Neural cell (in vitro differentiated cells): ENCODE results near the gene GSTM3. TPM values are rescaled to one million over a fixed set of nuclear protein-coding genes. Genes with fewer than 3 reads are reported as not detected.

Source experiments
- H2AFZ ChIP-seq: fragments of 200-600, 300-800 bp; sonication (generic), shearing (Covaris generic); 2 replicates; pipeline ENCODE4 v1.6.0; 2014; ENCODE audit warnings: low read depth, mild to moderate bottlenecking, antibody characterized with exemption, low read length, moderate library complexity
- H3F3A ChIP-seq: fragments of 200-600 bp; shearing (Covaris generic); 2 replicates; pipeline ENCODE4 v1.6.1; 2016; ENCODE audit warnings: mild to moderate bottlenecking, moderate library complexity, mixed read lengths, antibody characterized with exemption, low read length; ENCODE audit not compliant: insufficient read depth, poor library complexity, severe bottlenecking
- H3K27ac ChIP-seq: fragments of 200-600, 300-800 bp; sonication (generic), shearing (Covaris generic); 2 replicates; pipeline ENCODE4 v1.5.1; 2014; ENCODE audit warnings: mild to moderate bottlenecking, low read length, moderate library complexity
- H3K27me3 ChIP-seq: fragments of 300-800, 200-600 bp; sonication (generic), shearing (Covaris generic); 2 replicates; pipeline ENCODE4 v1.6.0; 2014; ENCODE audit warnings: mild to moderate bottlenecking, low read depth, low read length, moderate library complexity; ENCODE audit not compliant: insufficient read depth
- H3K36me3 ChIP-seq: fragments of 300-800, 200-600 bp; sonication (generic), shearing (Covaris generic); 2 replicates; pipeline ENCODE4 v1.5.1; 2014; ENCODE audit warnings: mild to moderate bottlenecking, antibody characterized with exemption, low read length, moderate library complexity; ENCODE audit not compliant: insufficient read depth
- H3K4me2 ChIP-seq: fragments of 300-800, 200-600 bp; sonication (generic), shearing (Covaris generic); 2 replicates; pipeline ENCODE4 v1.6.0; 2014; ENCODE audit warnings: mild to moderate bottlenecking, low read length
- H3K4me3 ChIP-seq: fragments of 300-800, 200-600 bp; sonication (generic), shearing (Covaris generic); 2 replicates; pipeline ENCODE4 v1.5.1; 2014; ENCODE audit warnings: mild to moderate bottlenecking, low read length, moderate library complexity
- H3K79me2 ChIP-seq: fragments of 200-600 bp; shearing (Covaris generic); replicated peaks from 2 replicates; pipeline ENCODE4 v1.6.0; 2014; ENCODE audit warnings: mild to moderate bottlenecking, low read length, moderate library complexity; ENCODE audit not compliant: insufficient read depth
- H3K9ac ChIP-seq: fragments of 300-800, 200-600 bp; sonication (generic), shearing (Covaris generic); 2 replicates; pipeline ENCODE4 v1.6.1; 2016; ENCODE audit warnings: mild to moderate bottlenecking, low read length, mixed read lengths
- H3K9me2 ChIP-seq: fragments of 200-600 bp; shearing (Covaris generic); 2 replicates; pipeline ENCODE4 v1.6.1; 2016; ENCODE audit warnings: mild to moderate bottlenecking, low read length, mixed read lengths; ENCODE audit not compliant: insufficient read depth
- H3K9me3 ChIP-seq: fragments of 200-600, 300-800 bp; sonication (generic), shearing (Covaris generic); 2 replicates; pipeline ENCODE4 v1.6.1; 2016; ENCODE audit warnings: mild to moderate bottlenecking, mixed run types, low read length, moderate library complexity, mixed read lengths
- H4K20me1 ChIP-seq: fragments of 200-600 bp; shearing (Covaris generic); 2 replicates; pipeline ENCODE4 v1.6.1; 2016; ENCODE audit warnings: mild to moderate bottlenecking, mixed run types; ENCODE audit not compliant: insufficient read depth
- EP300 ChIP-seq: fragments of 450-650 bp; conservative IDR thresholded peaks from 2 replicates; pipeline ENCODE4 v1.6.1; 2014; ENCODE audit warnings: antibody characterized with exemption, mild to moderate bottlenecking, moderate library complexity; ENCODE audit not compliant: poor library complexity, severe bottlenecking
- EZH2 ChIP-seq: fragments of 200-600, 300-800 bp; shearing (Covaris generic), sonication (generic); IDR thresholded peaks from 2 replicates; pipeline ENCODE4 v1.6.1; 2014; ENCODE audit warnings: antibody characterized with exemption, low read length, borderline replicate concordance, mild to moderate bottlenecking; ENCODE audit not compliant: insufficient read depth, poor library complexity, severe bottlenecking
- MXI1 ChIP-seq: fragments of 450-650 bp; conservative IDR thresholded peaks from 2 replicates; pipeline ENCODE4 v1.6.1; 2014; ENCODE audit warnings: antibody characterized with exemption, mild to moderate bottlenecking; ENCODE audit not compliant: poor library complexity, severe bottlenecking
- POLR2AphosphoS5 ChIP-seq: IDR thresholded peaks from 2 replicates; pipeline ENCODE4 v1.6.1; 2012
- RAD21 ChIP-seq: fragments of 450-650 bp; conservative IDR thresholded peaks from 2 replicates; pipeline ENCODE4 v1.6.1; 2014; ENCODE audit warnings: antibody characterized with exemption, mild to moderate bottlenecking, moderate library complexity
- SMC3 ChIP-seq: fragments of 450-650 bp; conservative IDR thresholded peaks from 2 replicates; pipeline ENCODE4 v1.6.1; 2014; ENCODE audit warnings: antibody characterized with exemption, mild to moderate bottlenecking, moderate library complexity; ENCODE audit not compliant: poor library complexity
- TAF1 ChIP-seq: IDR thresholded peaks from 2 replicates; pipeline ENCODE4 v1.6.1; 2012; ENCODE audit warnings: low read depth
- polyA plus RNA-seq: library from polyadenylated mRNA; depleted of rRNA; stranded (reverse); fragments of >200 nt; gene quantifications from 2 replicates; pipeline ENCODE4 v1.2.3, GENCODE V29; 2014
- TF ChIP-seq, protein P1 (sequence below): IDR thresholded peaks from 2 replicates; pipeline ENCODE4 v1.6.1; 2012; ENCODE audit warnings: borderline replicate concordance
- TF ChIP-seq, protein P2 (sequence below): fragments of 450-650 bp; IDR thresholded peaks from 2 replicates; pipeline ENCODE4 v1.5.1; 2014; ENCODE audit warnings: antibody characterized with exemption, mild to moderate bottlenecking, moderate library complexity; ENCODE audit not compliant: poor library complexity, severe bottlenecking

GSTM3 gene
- polyA plus RNA-seq, 1 donor from 2014 or later, result 195 TPM

DNA sequence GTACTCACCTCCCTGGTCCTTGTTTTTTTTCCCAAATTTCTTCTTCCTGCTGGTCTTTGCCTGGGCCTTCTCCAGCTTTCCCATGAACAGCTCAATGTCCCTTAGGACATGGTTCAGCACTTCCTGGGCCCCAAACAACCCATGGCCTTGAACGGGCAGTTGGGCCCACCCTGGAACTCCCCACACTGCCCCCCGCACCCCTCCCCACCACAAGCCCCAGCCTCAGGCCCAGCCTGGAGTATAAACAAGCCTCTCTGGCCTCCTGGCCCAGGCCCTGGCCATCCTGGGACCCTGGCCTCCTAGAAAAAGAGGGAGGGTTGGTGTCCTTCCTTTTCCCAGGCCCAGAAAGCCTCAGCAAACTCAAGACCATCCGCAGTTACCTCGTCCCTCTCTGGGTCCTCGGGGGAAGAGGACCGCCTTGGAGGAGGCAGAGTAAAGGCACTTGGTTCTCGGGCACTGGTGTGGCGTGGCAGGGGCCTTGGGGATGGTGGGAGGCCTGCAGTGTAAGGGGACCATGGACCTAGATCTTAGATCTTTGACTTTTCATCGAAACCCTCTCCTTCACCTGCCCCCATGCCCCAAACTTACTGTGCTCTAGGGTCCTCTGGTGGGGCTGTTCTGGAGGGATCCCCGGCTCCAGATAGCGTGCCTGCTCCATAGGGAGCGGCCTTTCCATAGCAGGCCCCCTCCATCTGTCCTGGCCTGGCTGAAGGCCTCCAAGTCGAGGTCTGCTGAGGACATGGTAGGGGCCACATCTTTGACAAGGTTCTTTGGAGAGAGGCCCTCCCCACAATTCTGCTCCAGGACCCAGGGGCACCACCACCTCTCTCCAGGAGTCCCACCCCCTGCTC is 17.3 kb upstream of the GSTM3 start:
- TF ChIP-seq RAD21 (no peak), TAF1 (no peak), EP300 (no peak), MXI1 (no peak), POLR2AphosphoS5 (no peak), SMC3 (no peak), EZH2 (no peak)
- TF ChIP-seq, protein P1, sequence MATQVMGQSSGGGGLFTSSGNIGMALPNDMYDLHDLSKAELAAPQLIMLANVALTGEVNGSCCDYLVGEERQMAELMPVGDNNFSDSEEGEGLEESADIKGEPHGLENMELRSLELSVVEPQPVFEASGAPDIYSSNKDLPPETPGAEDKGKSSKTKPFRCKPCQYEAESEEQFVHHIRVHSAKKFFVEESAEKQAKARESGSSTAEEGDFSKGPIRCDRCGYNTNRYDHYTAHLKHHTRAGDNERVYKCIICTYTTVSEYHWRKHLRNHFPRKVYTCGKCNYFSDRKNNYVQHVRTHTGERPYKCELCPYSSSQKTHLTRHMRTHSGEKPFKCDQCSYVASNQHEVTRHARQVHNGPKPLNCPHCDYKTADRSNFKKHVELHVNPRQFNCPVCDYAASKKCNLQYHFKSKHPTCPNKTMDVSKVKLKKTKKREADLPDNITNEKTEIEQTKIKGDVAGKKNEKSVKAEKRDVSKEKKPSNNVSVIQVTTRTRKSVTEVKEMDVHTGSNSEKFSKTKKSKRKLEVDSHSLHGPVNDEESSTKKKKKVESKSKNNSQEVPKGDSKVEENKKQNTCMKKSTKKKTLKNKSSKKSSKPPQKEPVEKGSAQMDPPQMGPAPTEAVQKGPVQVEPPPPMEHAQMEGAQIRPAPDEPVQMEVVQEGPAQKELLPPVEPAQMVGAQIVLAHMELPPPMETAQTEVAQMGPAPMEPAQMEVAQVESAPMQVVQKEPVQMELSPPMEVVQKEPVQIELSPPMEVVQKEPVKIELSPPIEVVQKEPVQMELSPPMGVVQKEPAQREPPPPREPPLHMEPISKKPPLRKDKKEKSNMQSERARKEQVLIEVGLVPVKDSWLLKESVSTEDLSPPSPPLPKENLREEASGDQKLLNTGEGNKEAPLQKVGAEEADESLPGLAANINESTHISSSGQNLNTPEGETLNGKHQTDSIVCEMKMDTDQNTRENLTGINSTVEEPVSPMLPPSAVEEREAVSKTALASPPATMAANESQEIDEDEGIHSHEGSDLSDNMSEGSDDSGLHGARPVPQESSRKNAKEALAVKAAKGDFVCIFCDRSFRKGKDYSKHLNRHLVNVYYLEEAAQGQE, result no peak
- TF ChIP-seq, protein P2, sequence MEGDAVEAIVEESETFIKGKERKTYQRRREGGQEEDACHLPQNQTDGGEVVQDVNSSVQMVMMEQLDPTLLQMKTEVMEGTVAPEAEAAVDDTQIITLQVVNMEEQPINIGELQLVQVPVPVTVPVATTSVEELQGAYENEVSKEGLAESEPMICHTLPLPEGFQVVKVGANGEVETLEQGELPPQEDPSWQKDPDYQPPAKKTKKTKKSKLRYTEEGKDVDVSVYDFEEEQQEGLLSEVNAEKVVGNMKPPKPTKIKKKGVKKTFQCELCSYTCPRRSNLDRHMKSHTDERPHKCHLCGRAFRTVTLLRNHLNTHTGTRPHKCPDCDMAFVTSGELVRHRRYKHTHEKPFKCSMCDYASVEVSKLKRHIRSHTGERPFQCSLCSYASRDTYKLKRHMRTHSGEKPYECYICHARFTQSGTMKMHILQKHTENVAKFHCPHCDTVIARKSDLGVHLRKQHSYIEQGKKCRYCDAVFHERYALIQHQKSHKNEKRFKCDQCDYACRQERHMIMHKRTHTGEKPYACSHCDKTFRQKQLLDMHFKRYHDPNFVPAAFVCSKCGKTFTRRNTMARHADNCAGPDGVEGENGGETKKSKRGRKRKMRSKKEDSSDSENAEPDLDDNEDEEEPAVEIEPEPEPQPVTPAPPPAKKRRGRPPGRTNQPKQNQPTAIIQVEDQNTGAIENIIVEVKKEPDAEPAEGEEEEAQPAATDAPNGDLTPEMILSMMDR, result no peak
- Histone ChIP-seq H3K4me3 (no peak overlapping the region), H3K4me2 (no peak overlapping the region), H3K27me3 (no peaks in the 10 kb centered on the region), H3K9me3 (no peaks in the 10 kb centered on the region), H3K36me3 (no peaks in the 10 kb centered on the region), H3K9me2 (no peaks in the 10 kb centered on the region), H3K27ac (no peak overlapping the region), H2AFZ (no peak overlapping the region), H3K79me2 (no peaks in the 10 kb centered on the region), H4K20me1 (no peaks in the 10 kb centered on the region), H3K9ac (no peak overlapping the region), H3F3A (no peaks in the 10 kb centered on the region)

DNA sequence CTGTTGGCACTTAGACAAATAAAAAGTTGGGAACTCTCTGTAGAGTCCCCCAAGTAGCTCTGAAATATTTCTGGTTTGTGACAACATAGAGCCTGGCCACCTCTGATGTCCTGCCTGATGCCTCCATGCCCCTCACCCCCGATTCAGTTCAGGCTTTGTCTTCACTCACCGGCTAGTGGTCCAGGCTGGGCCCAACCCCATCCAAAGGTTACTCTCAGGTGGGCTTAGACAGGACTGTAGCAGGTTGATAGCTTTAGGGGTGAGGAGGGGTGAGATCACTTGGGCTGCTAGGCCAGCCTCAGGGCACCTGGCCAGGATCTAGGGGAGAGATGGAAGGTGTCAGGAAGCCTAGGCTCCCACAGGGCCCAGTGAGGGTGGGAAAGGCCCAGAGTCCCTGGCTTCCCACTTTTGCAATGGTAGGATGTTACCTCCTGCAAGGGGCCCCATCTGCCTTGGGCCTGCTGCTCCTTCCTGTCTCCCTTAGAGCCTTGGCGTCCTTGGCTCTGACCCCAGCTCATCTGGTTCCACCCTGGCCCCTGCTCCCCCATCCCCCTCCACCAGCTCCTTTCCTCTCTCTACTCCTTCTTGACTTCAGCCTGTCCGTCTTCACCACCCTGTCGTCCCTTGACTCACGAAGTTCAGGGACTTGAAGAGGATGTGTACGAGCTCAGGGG is 16.1 kb upstream of the GSTM3 start:
- H3K9me3 ChIP-seq, result no peaks in the 10 kb centered on the region
- TF ChIP-seq RAD21 (no peak), POLR2AphosphoS5 (no peak), EZH2 (no peak), EP300 (no peak), MXI1 (no peak), TAF1 (no peak), SMC3 (no peak)
- TF ChIP-seq, protein P2, result no peak
- TF ChIP-seq, protein P1, result no peak
- H3K36me3 ChIP-seq, result no peaks in the 10 kb centered on the region
- H3K27ac ChIP-seq, result no peak overlapping the region
- no peaks in the 10 kb centered on the region for H3K79me2 ChIP-seq
- H3K9ac ChIP-seq, result no peak overlapping the region
- no peak overlapping the region for H2AFZ ChIP-seq
- no peaks in the 10 kb centered on the region for H3F3A ChIP-seq
- H3K9me2 ChIP-seq, result no peaks in the 10 kb centered on the region
- no peak overlapping the region for H3K4me3 ChIP-seq
- no peak overlapping the region for H3K4me2 ChIP-seq
- H3K27me3 ChIP-seq, result no peaks in the 10 kb centered on the region
- no peaks in the 10 kb centered on the region for H4K20me1 ChIP-seq
